Mammary epithelial cell (primary cell): ENCODE measurements around the gene PRMT7.

Source experiments
- CTCF ChIP-seq, 2 donors: IDR thresholded peaks in 1 of 2; conservative IDR thresholded peaks in 1 of 2; 2 replicates each; pipeline ENCODE4 v1.5.1; 2011 to 2012; ENCODE audit warnings: inconsistent platforms in 2 of 2, low read length in 2 of 2, mild to moderate bottlenecking in 2 of 2, control low read depth in 1 of 2, low read depth in 1 of 2; ENCODE audit not compliant: insufficient read depth in 1 of 2; ENCODE audit errors: extremely low read depth in 1 of 2
- EZH2 ChIP-seq: IDR thresholded peaks from 2 replicates; pipeline ENCODE4 v1.6.1; 2012; ENCODE audit warnings: low read length, inconsistent platforms, borderline replicate concordance

- TF ChIP-seq CTCF (conservative IDR thresholded peaks at IDR 0.05 in 1 of 2, IDR thresholded peaks at IDR 0.05 in 1 of 2; ENCODE audit: extremely low read depth in 1 of 2, insufficient read depth in 1 of 2, low read depth in 1 of 2, low read length in 2 of 2) (no peak), EZH2 (no peak)
Observed at GRCh38 chr16:68346892-68347480, 36.2 kb downstream of the PRMT7 start.
